ENCODE results near the gene C6orf52.
"Not testable (repeated sequence)": the region's sequence is repeated elsewhere in the genome, so short reads cannot be mapped to it uniquely, and the experiment has no call there.

The C6orf52 gene

GRCh38 chr6:10696655-10697054, 2.2 kb upstream of the C6orf52 start:
- no peak for DNase-seq (ENCODE audit: low read depth in 2 of 2)

- DNase-seq (ENCODE audit: low read depth in 2 of 2), result no peak
Measured at GRCh38 chr6:10695086-10695657, 756 bp upstream of the C6orf52 start.

GRCh38 chr6:10692965-10693538, 1.4 kb downstream of the C6orf52 start:
- no peak for DNase-seq (ENCODE audit: low read depth in 2 of 2)

- no peak for DNase-seq (ENCODE audit: low read depth in 2 of 2)
Measured at GRCh38 chr6:10690651-10691445, 3.6 kb downstream of the C6orf52 start.

GRCh38 chr6:10687582-10687981, 6.8 kb downstream of the C6orf52 start:
- no peak for DNase-seq (ENCODE audit: low read depth in 2 of 2)

GRCh38 chr6:10686901-10687300, 7.5 kb downstream of the C6orf52 start:
- no peak for DNase-seq (ENCODE audit: low read depth in 2 of 2)

- DNase-seq (ENCODE audit: low read depth in 2 of 2), result no peak
Measured at GRCh38 chr6:10685092-10685915, 9.1 kb downstream of the C6orf52 start.

GRCh38 chr6:10684618-10685017, 9.8 kb downstream of the C6orf52 start:
- no peak for DNase-seq (ENCODE audit: low read depth in 2 of 2)

GRCh38 chr6:10682355-10682988, 11.9 kb downstream of the C6orf52 start:
- no peak for DNase-seq (ENCODE audit: low read depth in 2 of 2)

GRCh38 chr6:10681795-10682194, 12.6 kb downstream of the C6orf52 start:
- DNase-seq (ENCODE audit: low read depth in 2 of 2), result no peak

GRCh38 chr6:10678456-10678855, 16.0 kb downstream of the C6orf52 start:
- no peak for DNase-seq (ENCODE audit: low read depth in 2 of 2)

- no peak for DNase-seq (ENCODE audit: low read depth in 2 of 2)
Measured at GRCh38 chr6:10676403-10676802, 18.0 kb downstream of the C6orf52 start.

- no peak for DNase-seq (ENCODE audit: low read depth in 2 of 2)
Measured at GRCh38 chr6:10668126-10668917, 26.1 kb downstream of the C6orf52 start.

- not testable (repeated sequence) for DNase-seq (ENCODE audit: low read depth in 2 of 2)
Measured at GRCh38 chr6:10665595-10665994, 28.8 kb downstream of the C6orf52 start.

GRCh38 chr6:10662742-10663141, 31.7 kb downstream of the C6orf52 start:
- DNase-seq (ENCODE audit: low read depth in 2 of 2), result no peak

- no peak for DNase-seq (ENCODE audit: low read depth in 2 of 2)
Measured at GRCh38 chr6:10662207-10662606, 32.2 kb downstream of the C6orf52 start.

GRCh38 chr6:10660431-10661191, 33.8 kb downstream of the C6orf52 start:
- not testable (repeated sequence) for DNase-seq (ENCODE audit: low read depth in 2 of 2)

- no peak for DNase-seq (ENCODE audit: low read depth in 2 of 2)
Measured at GRCh38 chr6:10659699-10660348, 34.6 kb downstream of the C6orf52 start.

GRCh38 chr6:10658910-10659698, 35.3 kb downstream of the C6orf52 start:
- DNase-seq (ENCODE audit: low read depth in 2 of 2), result no peak

Data from stimulated activated CD8-positive, alpha-beta memory T cell treated with anti-CD3 and anti-CD28 coated beads, Interleukin-15, amount 100 ng/mL, for 4 hours (primary cell).